ENCODE data around the gene DNAH5.

Gene DNAH5

DNA sequence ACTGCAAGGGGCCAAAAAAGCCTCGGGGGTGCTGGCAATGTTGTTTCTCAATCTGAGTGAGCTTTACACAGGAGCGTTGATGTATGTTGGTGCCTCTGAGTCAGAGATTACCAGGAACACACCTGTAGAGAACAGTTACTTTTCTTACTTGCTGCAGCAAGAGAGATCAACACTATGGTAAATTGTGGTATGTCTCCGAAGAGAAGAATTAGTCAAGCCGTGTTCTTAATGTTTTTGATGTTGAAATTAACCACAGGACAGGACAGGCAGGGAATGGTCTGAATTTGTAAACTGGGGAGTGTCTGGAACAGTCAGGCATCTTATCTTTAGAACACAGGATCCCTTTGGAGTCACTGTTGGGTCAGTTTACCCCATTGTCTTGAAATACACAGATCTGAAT lies 285.7 kb downstream of the DNAH5 start:
- H3K36me3 Mint-ChIP-seq (ENCODE audit: low read depth): no peaks in the 10 kb centered on the region
- no peak overlapping the region for H3K27ac Mint-ChIP-seq
- H3K9me3 Mint-ChIP-seq: no peaks in the 10 kb centered on the region
- DNase-seq: no peak
- H3K4me1 Mint-ChIP-seq: no peaks in the 10 kb centered on the region
- TF ChIP-seq, protein P1, sequence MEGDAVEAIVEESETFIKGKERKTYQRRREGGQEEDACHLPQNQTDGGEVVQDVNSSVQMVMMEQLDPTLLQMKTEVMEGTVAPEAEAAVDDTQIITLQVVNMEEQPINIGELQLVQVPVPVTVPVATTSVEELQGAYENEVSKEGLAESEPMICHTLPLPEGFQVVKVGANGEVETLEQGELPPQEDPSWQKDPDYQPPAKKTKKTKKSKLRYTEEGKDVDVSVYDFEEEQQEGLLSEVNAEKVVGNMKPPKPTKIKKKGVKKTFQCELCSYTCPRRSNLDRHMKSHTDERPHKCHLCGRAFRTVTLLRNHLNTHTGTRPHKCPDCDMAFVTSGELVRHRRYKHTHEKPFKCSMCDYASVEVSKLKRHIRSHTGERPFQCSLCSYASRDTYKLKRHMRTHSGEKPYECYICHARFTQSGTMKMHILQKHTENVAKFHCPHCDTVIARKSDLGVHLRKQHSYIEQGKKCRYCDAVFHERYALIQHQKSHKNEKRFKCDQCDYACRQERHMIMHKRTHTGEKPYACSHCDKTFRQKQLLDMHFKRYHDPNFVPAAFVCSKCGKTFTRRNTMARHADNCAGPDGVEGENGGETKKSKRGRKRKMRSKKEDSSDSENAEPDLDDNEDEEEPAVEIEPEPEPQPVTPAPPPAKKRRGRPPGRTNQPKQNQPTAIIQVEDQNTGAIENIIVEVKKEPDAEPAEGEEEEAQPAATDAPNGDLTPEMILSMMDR (IDR thresholded peaks at IDR 0.05): no peak
- no peak overlapping the region for H3K4me3 Mint-ChIP-seq
- peaks cover 9% of the 10 kb centered on the region for H3K27me3 Mint-ChIP-seq (ENCODE audit: low read depth, poor library complexity)

DNA sequence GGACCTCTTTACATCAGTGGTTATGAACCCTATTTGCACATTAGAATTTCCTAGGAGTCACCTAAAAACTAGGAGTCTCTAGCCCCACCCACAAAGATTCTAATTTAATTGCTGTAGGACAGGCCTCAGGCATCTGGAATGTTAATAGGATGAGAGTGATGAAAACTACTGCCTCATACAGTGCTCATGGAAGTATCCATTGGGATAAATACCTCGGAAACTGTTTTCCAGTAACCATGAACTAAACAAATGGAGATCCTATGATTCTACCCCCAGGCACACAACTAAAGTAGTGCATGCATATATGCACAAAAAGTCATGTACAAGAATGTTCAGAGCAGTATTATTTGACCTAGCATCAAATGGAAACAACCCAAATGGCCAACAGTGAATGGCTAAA lies 286.3 kb downstream of the DNAH5 start:
- no peaks in the 10 kb centered on the region for H3K4me1 Mint-ChIP-seq
- peaks cover 9% of the 10 kb centered on the region for H3K27me3 Mint-ChIP-seq (ENCODE audit: low read depth, poor library complexity)
- no peak overlapping the region for H3K4me3 Mint-ChIP-seq
- H3K36me3 Mint-ChIP-seq (ENCODE audit: low read depth): no peaks in the 10 kb centered on the region
- H3K27ac Mint-ChIP-seq: no peak overlapping the region
- TF ChIP-seq, protein P1 (IDR thresholded peaks at IDR 0.05): no peak
- DNase-seq: no peak
- no peaks in the 10 kb centered on the region for H3K9me3 Mint-ChIP-seq

DNA sequence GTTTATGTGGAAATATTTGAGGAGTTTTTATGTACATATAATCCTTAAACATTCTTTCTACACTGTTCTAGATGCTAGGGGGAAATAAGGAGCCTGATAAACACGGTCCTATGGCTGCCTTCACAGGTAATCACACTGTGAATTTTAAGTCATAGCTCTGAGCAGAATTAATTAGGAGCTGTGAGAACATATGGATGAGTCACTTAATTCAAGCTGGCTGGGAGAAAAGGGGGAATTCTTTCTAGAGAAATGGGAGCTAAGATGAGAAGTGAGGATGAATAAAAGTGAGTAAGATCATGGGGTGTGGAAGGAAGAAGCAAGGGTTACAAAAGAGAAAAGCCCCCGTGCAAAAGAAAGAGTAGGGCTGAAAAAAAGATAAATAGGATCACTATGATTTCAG lies 290.8 kb downstream of the DNAH5 start:
- no peaks in the 10 kb centered on the region for H3K36me3 Mint-ChIP-seq (ENCODE audit: low read depth)

DNA sequence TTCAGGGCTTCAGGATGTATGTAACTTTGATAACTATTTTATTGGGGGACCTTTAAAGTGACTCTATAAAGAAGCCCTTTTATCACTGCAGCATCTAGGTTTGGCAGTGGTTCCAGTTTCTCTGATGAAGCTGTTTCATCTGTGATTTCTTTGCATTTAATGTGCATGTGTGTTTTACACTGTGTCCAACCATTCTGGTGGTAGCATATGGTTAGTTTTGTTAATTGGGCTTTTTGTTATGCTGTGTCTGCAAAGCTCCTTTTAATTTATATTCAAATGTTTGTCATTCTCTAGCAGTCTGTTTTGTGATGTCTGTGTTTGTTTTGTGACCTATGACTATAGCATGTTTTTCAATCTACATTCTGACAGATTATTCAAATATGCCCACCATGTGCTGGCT lies 294.8 kb downstream of the DNAH5 start:
- no peaks in the 10 kb centered on the region for H3K36me3 Mint-ChIP-seq (ENCODE audit: low read depth)
- TF ChIP-seq, protein P1 (IDR thresholded peaks at IDR 0.05): no peak
- no peaks in the 10 kb centered on the region for H3K4me1 Mint-ChIP-seq
- H3K27ac Mint-ChIP-seq: no peak overlapping the region
- no peak overlapping the region for H3K4me3 Mint-ChIP-seq
- no peak for DNase-seq
- H3K27me3 Mint-ChIP-seq (ENCODE audit: low read depth, poor library complexity): peaks cover 10% of the 10 kb centered on the region
- no peaks in the 10 kb centered on the region for H3K9me3 Mint-ChIP-seq

More for the DNA sequence above, 290.8 kb downstream of the DNAH5 start:
- Mint-ChIP-seq H3K4me3 (no peak overlapping the region), H3K9me3 (no peaks in the 10 kb centered on the region), H3K4me1 (no peaks in the 10 kb centered on the region), H3K27ac (no peak overlapping the region), H3K27me3 (ENCODE audit: low read depth, poor library complexity) (peaks cover 16% of the 10 kb centered on the region)
- no peak for DNase-seq
- TF ChIP-seq, protein P1 (IDR thresholded peaks at IDR 0.05): no peak

DNA sequence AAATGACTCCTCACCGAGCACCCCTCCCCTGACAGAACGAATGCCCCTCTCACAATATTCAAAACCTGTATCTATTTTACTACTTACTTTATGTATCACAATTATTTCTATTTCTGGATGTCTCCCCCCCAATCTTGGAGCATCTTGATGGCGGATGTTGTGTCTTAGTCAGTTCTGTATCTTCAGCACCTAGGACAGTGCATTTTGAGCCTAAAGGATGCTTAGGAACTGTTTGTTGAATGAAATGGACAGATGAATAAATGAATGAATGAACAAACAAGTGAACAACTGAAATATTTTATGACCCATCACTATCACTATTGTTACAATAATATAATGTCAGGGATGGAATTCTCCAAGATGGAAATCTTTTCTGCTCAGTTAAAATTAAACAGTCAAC lies 295.7 kb downstream of the DNAH5 start:
- Mint-ChIP-seq H3K4me3 (no peak overlapping the region), H3K9me3 (no peaks in the 10 kb centered on the region), H3K36me3 (ENCODE audit: low read depth) (no peaks in the 10 kb centered on the region), H3K27ac (no peak overlapping the region), H3K27me3 (ENCODE audit: low read depth, poor library complexity) (peaks cover 10% of the 10 kb centered on the region), H3K4me1 (no peaks in the 10 kb centered on the region)
- DNase-seq: no peak
- TF ChIP-seq, protein P1 (IDR thresholded peaks at IDR 0.05): no peak

DNA sequence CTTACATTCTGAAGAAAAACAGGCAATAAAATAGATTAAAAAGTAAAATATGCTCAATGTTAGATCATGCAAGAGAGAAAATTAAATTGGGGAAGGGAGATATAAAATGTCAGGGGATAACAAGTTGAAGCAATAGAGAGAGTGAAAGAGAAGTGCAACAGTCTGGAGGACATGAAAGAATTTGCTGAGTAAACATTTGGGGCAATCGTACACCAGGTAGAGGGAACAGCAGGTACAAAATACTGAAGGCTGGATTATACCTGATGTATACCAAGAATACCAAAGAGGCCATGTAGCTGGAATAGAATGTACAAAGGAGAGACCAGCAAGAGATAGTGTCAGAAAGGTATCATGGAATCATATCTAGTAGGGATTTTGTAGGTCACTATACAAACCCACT lies 300.8 kb downstream of the DNAH5 start:
- Mint-ChIP-seq H3K27ac (no peak overlapping the region), H3K4me1 (no peaks in the 10 kb centered on the region), H3K4me3 (no peak overlapping the region), H3K27me3 (ENCODE audit: low read depth, poor library complexity) (peaks cover 6% of the 10 kb centered on the region), H3K36me3 (ENCODE audit: low read depth) (no peaks in the 10 kb centered on the region), H3K9me3 (no peaks in the 10 kb centered on the region)
- TF ChIP-seq, protein P1 (IDR thresholded peaks at IDR 0.05): no peak
- no peak for DNase-seq
